Activated naive CD8-positive, alpha-beta T cell treated with anti-CD3 and anti-CD28 coated beads, Interleukin-2, amount 10 ng/mL, durations not matched to agents 7 days and 5 days (primary cell): ENCODE results near the gene PRM3. TPM values are rescaled to one million over a fixed set of nuclear protein-coding genes. Genes with fewer than 3 reads are reported as not detected.

Experiments
- ATAC-seq: fragments of 150-1000 bp; cut with Tn5 transposase; one replicate; pipeline ENCODE4 v1.10.0; 2021; ENCODE audit warnings: low read depth, moderate library complexity
- POLR2A ChIA-PET: fragments of 350-600 bp; sonication (Branson Sonifier 250); formaldehyde crosslinking; loops from one replicate; lab custom pipeline; 2021; ENCODE audit warnings: antibody characterized with exemption; lab: Charles Lee
- DNase-seq: peaks from one replicate; pipeline ENCODE4 v3.0.0; 2021
- H3K27ac Mint-ChIP-seq: one replicate; pipeline ENCODE4 v1.8.0; 2022; ENCODE audit warnings: mild to moderate bottlenecking, mixed read lengths
- H3K27me3 Mint-ChIP-seq: one replicate; pipeline ENCODE4 v1.8.0; 2022; ENCODE audit warnings: mild to moderate bottlenecking, moderate library complexity, mixed read lengths
- H3K36me3 Mint-ChIP-seq: one replicate; pipeline ENCODE4 v1.8.0; 2021; ENCODE audit warnings: mild to moderate bottlenecking, mixed read lengths
- H3K4me1 Mint-ChIP-seq: one replicate; pipeline ENCODE4 v1.8.0; 2021; ENCODE audit warnings: mixed read lengths
- H3K4me3 Mint-ChIP-seq: one replicate; pipeline ENCODE4 v1.8.0; 2022; ENCODE audit warnings: mild to moderate bottlenecking, moderate library complexity, mixed read lengths
- H3K9me3 Mint-ChIP-seq: one replicate; pipeline ENCODE4 v1.8.0; 2021; ENCODE audit warnings: mixed read lengths
- total RNA-seq, 2 experiments: library from RNA; stranded (reverse); gene quantifications; one replicate each; pipeline ENCODE4 v1.2.3, GENCODE V29; 2021

The PRM3 gene
- total RNA-seq, 2 experiments from 2014 or later, result not detected

DNA sequence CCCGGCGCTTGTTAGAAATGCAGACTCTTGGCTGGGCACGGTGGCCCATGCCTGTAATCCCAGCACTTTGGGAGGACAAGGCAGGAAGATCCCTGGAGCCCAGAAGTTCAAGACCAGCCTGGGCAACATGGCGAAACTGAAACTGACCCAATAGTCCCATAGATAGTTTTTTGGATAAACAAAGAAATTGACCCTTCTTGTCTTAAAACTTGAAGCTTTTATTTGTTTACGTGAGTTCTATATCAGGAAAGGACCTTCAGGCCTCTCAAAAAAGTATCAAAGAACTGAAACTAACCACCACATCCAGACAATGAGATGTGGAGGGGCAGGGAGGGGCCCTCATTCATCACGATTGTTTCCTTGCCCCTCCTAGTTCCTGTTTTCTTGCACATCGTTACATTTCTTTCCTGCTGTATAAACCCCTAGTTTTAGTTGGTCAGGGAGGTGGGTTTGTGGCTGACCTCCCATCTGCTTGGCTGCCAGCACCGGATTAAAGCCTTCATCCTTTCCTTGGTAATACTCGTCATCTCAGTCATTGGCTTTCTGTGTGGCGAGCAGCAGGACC lies 37.6 kb upstream of the PRM3 start:
- Mint-ChIP-seq H3K4me1 (peaks cover 61% of the 10 kb centered on the region), H3K36me3 (no peaks in the 10 kb centered on the region), H3K9me3 (no peaks in the 10 kb centered on the region), H3K4me3 (peak overlapping the region; percentile 69), H3K27me3 (no peaks in the 10 kb centered on the region), H3K27ac (peak overlapping the region; percentile 97)
- ATAC-seq (peak; percentile 83), DNase-seq (peak; percentile 72)
- POLR2A ChIA-PET, result interaction anchor here (1.0 to 7.3 kb wide), 10 partner anchors 10 to 87 kb away, joined by 3 to 96 read pairs (median 6); partner anchors contain the start of genes RMI2 and SOCS1

DNA sequence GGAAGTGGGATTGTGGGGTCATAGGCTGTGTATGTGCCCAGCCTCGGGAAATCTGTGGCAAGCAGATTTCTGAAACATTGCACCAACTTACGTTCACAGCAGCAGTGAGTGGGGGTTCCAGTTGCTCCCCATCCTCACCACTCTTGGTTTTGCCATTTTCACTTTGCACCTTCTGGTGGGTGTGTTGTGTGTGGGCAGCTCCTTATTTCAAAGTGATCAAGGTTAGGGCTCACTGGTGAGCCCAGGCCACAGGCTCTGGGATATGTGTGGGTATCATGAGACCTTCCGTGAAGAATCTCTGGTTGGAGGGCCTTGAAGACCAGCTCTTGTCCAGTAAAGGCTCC lies 37.2 kb upstream of the PRM3 start:
- Mint-ChIP-seq H3K4me1 (peaks cover 63% of the 10 kb centered on the region), H3K4me3 (peak overlapping the region; percentile 69), H3K9me3 (no peaks in the 10 kb centered on the region), H3K27me3 (no peaks in the 10 kb centered on the region), H3K36me3 (no peaks in the 10 kb centered on the region), H3K27ac (peak overlapping the region; percentile 97)
- DNase-seq (no peak), ATAC-seq (no peak)
- POLR2A ChIA-PET, result interaction anchor here (1.0 to 7.3 kb wide), 6 partner anchors 12 to 86 kb away, joined by 3 to 96 read pairs (median 13); partner anchors contain the start of gene SOCS1

DNA sequence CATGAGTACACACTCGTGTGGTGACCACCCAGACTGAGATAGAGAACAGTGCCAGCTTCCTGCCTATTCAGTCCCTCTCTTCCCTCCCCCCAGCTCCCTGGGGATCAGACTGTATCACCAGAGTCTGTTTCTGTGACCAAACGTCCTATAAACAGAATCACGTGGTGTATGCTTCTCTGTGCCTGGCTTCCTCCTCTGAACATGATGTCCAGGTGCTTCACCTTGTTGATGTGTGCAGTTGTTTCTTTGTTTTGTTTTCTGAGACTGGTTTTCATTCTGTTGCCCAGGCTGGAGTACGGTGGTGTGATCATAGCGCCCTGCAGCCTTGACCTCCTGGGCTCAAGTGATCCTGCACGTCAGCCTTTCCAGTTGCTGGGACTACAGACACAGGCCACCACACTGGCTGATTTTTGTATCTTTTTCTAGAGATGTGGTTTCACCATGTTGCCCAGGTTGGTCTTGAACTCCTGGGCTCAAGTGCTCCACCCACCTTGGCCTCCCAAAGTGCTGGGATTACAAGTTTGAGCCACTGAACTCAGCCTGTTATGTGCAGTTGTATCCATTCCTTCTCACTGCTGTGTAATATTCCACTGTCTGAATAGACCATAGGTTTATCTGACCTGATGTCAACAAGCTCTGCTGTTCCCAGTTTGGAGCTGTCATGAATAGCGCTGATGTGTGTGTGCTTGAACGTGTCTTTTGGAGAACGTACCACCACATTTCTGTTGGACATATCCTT lies 36.6 kb upstream of the PRM3 start:
- no peaks in the 10 kb centered on the region for H3K9me3 Mint-ChIP-seq
- POLR2A ChIA-PET, result interaction anchor here (1.0 to 7.3 kb wide), 7 partner anchors 12 to 86 kb away, joined by 3 to 96 read pairs (median 9); partner anchors contain the start of gene SOCS1
- H3K4me1 Mint-ChIP-seq, result peaks cover 64% of the 10 kb centered on the region
- no peaks in the 10 kb centered on the region for H3K27me3 Mint-ChIP-seq
- DNase-seq, result no peak
- peak overlapping the region; percentile 69 for H3K4me3 Mint-ChIP-seq
- H3K27ac Mint-ChIP-seq, result peak overlapping the region; percentile 97
- H3K36me3 Mint-ChIP-seq, result no peaks in the 10 kb centered on the region
- ATAC-seq, result no peak

DNA sequence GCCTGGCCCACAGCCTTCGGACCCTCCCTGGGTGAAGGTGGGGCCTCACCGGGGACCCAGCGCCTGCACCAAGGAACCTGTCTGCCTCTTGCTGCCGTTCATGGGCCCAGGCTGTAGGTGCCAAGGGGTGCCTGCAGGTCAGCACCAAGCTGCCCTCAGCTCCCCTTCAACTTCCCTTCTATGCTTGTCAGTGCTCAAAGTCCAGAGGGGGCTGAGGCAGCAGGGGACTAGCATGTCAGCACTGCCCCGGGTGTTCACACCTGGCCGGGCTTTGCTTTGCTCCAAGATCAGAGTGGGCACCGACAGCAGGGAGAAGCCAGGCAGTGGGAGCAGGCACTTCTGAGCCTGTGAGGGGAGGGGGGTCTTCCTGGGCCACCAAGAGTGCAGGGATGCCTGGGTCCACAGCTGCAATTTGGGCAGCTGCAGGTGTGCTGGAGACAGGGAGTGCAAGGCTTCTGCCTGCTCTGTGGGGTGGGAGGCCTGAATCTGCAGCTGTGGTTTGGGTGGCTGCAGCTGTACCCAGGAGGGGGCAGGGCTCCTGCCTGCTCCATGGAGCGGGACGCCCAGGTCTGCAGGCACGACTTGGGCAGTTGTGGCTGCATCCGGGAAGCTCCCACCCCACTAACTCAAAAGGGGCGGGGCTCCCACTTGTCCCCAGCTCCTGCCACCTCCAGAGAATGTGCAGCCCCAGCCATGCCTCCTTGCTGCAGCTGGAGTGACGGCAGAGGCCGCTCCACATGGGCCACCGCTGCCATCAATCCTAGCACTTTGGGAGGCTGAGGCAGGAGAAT lies 35.3 kb upstream of the PRM3 start:
- no peaks in the 10 kb centered on the region for H3K9me3 Mint-ChIP-seq
- peak overlapping the region; percentile 80 for H3K27ac Mint-ChIP-seq
- no peak overlapping the region for H3K4me3 Mint-ChIP-seq
- DNase-seq, result no peak
- no peak for ATAC-seq
- no peaks in the 10 kb centered on the region for H3K27me3 Mint-ChIP-seq
- peaks cover 58% of the 10 kb centered on the region for H3K4me1 Mint-ChIP-seq
- no peaks in the 10 kb centered on the region for H3K36me3 Mint-ChIP-seq
- POLR2A ChIA-PET, result interaction anchor here (1.2 to 7.3 kb wide), 4 partner anchors 10 to 53 kb away, joined by 3 to 96 read pairs (median 30); partner anchors contain the start of gene SOCS1

DNA sequence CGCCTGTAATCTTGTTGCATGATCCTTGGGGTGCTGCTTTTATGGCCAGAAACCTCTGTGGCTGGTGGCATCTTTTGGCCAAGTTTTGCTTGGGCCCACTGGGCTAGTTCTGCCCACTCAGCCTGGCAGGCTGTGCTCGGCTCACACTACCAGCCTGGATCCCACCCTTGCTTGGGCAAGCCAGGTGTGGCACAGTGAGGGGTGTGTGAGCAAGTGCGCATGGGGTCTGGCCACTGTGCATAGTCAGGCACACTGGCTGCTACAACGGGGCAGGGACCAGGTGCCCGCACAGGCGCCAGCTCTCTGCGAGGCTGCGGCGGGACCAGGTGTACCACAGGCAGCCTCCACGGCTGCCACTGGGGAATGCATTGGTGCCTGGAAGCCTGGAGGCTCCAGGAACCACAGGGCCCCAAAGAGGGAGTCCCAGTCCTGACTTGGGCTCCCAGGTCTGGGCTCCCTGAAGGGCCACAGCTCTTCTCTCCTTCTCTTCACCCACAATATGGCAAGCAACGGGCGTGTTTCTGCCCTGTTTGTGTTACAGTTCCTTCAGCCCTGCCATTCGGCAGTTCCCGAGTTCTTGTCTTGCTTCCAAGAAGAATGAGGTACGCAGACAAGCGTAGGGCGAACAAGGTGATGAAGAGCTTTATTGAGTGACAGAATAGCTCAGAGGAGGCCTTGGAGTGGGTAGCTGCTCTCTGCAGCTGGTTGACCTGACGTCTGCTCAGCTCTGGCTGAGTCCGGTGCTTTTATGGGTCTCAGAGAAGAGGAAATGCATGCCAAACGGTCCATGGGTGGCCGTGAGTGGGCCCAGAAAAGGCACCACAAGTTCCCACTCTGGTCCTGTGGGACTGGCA lies 34.4 kb upstream of the PRM3 start:
- DNase-seq (no peak), ATAC-seq (no peak)
- peaks cover 49% of the 10 kb centered on the region for H3K4me1 Mint-ChIP-seq
- no peaks in the 10 kb centered on the region for H3K27me3 Mint-ChIP-seq
- H3K4me3 Mint-ChIP-seq, result no peak overlapping the region
- H3K27ac Mint-ChIP-seq, result peak overlapping the region; percentile 38
- H3K36me3 Mint-ChIP-seq, result no peaks in the 10 kb centered on the region
- POLR2A ChIA-PET, result interaction anchor here (1.4 to 7.3 kb wide), 3 partner anchors 10 to 52 kb away, joined by 3 to 96 read pairs (median 54); partner anchors contain the start of gene SOCS1
- H3K9me3 Mint-ChIP-seq, result no peaks in the 10 kb centered on the region

DNA sequence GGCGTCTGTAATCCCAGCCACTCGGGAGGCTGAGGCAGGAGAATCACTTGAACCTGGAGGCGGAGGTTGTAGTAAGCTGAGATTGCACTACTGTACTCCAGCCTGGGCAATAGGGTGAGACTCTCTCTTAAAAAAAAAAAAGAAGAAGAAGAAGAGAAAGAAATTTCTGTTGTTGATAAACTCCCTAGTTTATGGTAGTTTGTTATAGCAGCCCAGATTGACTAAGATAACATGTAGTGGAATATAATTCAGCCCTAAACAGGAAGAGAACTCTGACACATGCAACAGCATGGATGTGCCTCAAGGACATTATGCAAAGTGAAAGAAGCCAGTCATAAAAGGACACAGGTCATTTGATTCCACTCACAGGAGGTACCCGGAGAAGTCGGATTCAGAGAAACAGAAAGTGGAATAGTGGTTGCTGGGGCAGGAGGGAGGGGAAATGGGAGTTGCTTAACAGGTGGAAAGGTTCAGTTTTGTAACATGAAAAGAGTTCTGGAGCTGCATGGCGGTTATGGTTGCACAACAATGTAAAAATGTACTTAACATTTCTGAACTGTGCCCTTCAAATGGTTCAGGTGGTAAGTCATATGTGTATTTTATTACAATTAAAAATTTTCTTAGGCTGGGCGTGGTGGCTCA lies 33.7 kb upstream of the PRM3 start:
- DNase-seq, result no peak
- no peak overlapping the region for H3K4me3 Mint-ChIP-seq
- no peaks in the 10 kb centered on the region for H3K27me3 Mint-ChIP-seq
- H3K27ac Mint-ChIP-seq, result no peak overlapping the region
- POLR2A ChIA-PET, result interaction anchor here (1.4 to 7.3 kb wide), 3 partner anchors 9 to 51 kb away, joined by 3 to 96 read pairs (median 54); partner anchors contain the start of gene SOCS1
- ATAC-seq, result no peak
- no peaks in the 10 kb centered on the region for H3K36me3 Mint-ChIP-seq
- H3K9me3 Mint-ChIP-seq, result no peaks in the 10 kb centered on the region
- H3K4me1 Mint-ChIP-seq, result peaks cover 45% of the 10 kb centered on the region

DNA sequence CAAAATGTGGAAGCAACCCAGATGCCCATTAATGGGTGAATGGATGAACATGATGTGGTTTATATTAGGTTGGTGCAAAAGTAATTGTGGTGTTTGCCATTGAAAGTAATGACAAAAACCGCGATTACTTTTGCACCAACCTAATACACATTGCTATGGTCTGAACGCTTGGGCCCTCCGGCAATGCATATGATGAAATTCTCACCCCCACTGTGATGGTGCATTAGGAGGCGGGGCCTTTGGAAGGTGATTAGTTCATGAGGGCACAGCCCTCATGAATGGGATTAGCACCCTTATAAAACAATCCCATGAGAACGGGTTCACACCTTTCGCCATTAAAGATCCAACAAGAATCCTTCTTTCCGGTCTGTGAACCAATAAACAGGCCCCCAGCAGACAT lies 33.0 kb upstream of the PRM3 start:
- no peaks in the 10 kb centered on the region for H3K9me3 Mint-ChIP-seq
- DNase-seq, result no peak
- H3K27me3 Mint-ChIP-seq, result no peaks in the 10 kb centered on the region
- ATAC-seq, result no peak
- no peaks in the 10 kb centered on the region for H3K36me3 Mint-ChIP-seq
- no peak overlapping the region for H3K27ac Mint-ChIP-seq
- POLR2A ChIA-PET, result no interaction called here
- peaks cover 44% of the 10 kb centered on the region for H3K4me1 Mint-ChIP-seq
- H3K4me3 Mint-ChIP-seq, result no peak overlapping the region

DNA sequence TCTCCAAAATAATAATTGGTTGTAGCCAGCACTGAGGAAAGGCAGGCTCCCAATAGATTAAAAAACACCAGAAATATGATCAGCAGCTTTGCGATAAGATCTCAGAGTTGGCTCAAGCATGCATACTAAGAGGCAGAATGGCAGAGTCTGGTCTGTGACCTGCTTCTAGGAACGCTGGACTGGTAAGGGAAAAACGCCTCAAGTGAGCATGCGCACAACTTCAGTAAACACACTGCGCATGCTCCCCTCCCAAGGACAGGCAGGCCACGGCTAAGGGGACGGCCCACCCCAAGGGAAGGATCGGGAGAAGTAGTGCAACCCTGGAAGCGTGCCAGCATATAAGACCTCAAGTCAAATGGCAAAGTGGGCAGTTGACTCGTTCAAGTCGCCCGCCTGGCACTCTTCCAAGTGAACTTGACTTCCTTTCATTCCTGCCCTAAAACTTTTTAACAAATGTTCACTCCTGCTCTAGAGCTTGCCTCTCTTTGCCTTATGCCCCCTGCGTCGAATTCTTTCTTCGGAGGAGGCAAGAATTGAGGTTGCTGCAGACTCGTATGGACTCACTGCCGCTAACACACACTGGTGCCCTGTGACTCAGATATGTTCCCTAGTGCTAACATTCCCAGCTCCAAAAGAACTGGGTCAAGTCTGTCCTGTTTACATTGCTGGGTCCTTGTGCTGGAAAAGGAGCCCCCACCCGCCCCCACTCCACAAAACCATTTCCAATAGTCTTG lies 30.1 kb upstream of the PRM3 start:
- DNase-seq (no peak), ATAC-seq (no peak)
- no peaks in the 10 kb centered on the region for H3K9me3 Mint-ChIP-seq
- H3K27ac Mint-ChIP-seq, result no peak overlapping the region
- H3K4me3 Mint-ChIP-seq, result no peak overlapping the region
- POLR2A ChIA-PET, result no interaction called here
- H3K36me3 Mint-ChIP-seq, result no peaks in the 10 kb centered on the region
- H3K4me1 Mint-ChIP-seq, result peaks cover 27% of the 10 kb centered on the region
- H3K27me3 Mint-ChIP-seq, result no peaks in the 10 kb centered on the region

DNA sequence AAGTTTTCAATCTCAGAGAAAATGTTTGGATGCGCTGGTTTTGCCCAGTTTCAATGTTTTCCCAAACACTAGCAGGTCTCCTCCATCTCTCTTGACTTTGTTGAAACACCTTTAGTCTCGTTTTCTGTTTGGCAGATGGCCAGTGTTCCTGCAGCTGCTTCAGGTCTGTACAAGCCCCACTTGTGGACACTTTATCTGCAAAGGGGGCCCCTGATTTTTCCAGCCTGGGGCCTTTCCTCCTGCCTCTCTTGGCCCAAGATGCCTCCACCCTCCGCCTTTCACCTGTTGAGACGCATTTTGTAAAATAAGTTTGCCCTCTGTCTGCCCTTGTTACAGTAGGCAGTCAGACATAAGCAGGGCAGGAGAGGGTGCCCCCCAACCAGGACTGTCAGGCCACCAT lies 29.5 kb upstream of the PRM3 start:
- Mint-ChIP-seq H3K4me3 (no peak overlapping the region), H3K4me1 (peaks cover 28% of the 10 kb centered on the region), H3K9me3 (no peaks in the 10 kb centered on the region), H3K27me3 (no peaks in the 10 kb centered on the region), H3K27ac (no peak overlapping the region), H3K36me3 (no peaks in the 10 kb centered on the region)
- ATAC-seq (no peak), DNase-seq (no peak)
- POLR2A ChIA-PET, result no interaction called here

DNA sequence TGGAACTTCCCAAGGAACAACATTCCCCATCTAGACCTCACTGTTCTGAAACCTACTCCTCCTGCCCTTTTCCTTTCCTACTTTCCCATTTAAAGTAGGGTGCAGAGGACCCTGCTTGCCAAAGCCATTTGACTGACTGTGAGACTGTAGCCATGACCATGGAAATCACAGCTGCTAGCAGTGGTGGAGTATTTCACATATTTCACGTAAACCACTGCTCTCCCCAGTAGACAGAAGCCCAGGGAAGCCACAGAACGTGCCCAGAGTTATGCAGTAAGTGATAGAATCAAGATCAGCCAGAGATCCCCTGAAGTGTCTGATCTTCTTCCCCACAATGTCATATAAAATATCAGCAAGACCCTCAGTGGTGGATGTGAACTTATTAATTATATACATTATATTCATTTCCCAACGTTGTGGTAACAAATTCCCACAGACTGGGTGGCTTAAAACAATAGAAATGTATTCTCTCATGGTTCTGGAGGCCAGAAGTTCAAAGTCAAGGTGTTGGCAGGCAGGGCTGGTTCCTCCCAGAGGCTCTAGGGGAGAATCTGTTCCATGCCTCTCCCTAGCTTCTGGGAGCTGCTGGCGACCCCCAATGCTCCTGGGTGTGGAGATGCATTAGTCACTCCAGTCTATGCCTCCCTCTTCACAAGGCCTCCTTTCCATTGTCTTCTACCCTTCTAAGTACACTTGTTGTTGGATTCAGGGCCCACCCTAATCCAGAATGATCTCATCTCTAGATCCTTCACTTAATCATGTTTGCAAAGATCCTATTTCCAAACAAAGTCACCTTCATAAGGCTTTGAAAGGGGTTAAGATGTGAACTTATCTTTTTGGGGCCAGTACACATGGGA lies 28.4 kb upstream of the PRM3 start:
- POLR2A ChIA-PET, result no interaction called here
- H3K4me3 Mint-ChIP-seq, result no peak overlapping the region

DNA sequence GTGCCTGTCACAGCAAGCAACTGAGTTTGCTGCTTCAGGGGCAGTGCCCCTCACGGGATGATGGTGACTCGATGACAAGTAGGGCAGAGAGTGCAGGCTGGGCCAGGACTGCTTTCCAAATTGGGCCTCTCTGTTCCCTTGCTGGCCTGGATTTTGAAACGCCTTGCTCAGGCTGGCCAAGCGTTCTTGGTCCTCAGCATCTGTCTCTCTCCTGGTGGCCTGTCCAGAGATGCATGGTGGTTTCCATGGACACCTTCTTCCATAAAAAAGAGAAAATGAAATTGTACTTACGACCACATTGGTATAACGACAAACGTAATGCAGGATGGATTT lies 27.1 kb upstream of the PRM3 start:
- ATAC-seq, result no peak
- no peaks in the 10 kb centered on the region for H3K27me3 Mint-ChIP-seq
- no peak overlapping the region for H3K27ac Mint-ChIP-seq
- no peak overlapping the region for H3K4me3 Mint-ChIP-seq
- no peaks in the 10 kb centered on the region for H3K9me3 Mint-ChIP-seq
- DNase-seq, result no peak
- no peaks in the 10 kb centered on the region for H3K36me3 Mint-ChIP-seq
- POLR2A ChIA-PET, result interaction anchor here (0.6 to 4.6 kb wide), 3 partner anchors 9 to 54 kb away, joined by 3 to 68 read pairs (median 54); partner anchors contain the start of gene SOCS1
- H3K4me1 Mint-ChIP-seq, result peaks cover 37% of the 10 kb centered on the region

More for the DNA sequence above, 28.4 kb upstream of the PRM3 start:
- peak overlapping the region; percentile 48 for H3K27ac Mint-ChIP-seq
- H3K36me3 Mint-ChIP-seq, result no peaks in the 10 kb centered on the region
- no peaks in the 10 kb centered on the region for H3K27me3 Mint-ChIP-seq
- H3K9me3 Mint-ChIP-seq, result no peaks in the 10 kb centered on the region
- ATAC-seq (no peak), DNase-seq (no peak)
- H3K4me1 Mint-ChIP-seq, result peaks cover 35% of the 10 kb centered on the region
